Suppressor macrophage treated with lipopolysaccharide for 1 hour (primary cell): ENCODE measurements around the gene MAPKBP1.

Experiments
- DNase-seq, 3 donors: peaks; one replicate each; pipeline ENCODE4 v3.0.0-alpha.2; 2020 to 2022

The MAPKBP1 gene

GRCh38 chr15:41870689-41871081 is 96.4 kb downstream of the MAPKBP1 start:
- no peak for DNase-seq

DNA sequence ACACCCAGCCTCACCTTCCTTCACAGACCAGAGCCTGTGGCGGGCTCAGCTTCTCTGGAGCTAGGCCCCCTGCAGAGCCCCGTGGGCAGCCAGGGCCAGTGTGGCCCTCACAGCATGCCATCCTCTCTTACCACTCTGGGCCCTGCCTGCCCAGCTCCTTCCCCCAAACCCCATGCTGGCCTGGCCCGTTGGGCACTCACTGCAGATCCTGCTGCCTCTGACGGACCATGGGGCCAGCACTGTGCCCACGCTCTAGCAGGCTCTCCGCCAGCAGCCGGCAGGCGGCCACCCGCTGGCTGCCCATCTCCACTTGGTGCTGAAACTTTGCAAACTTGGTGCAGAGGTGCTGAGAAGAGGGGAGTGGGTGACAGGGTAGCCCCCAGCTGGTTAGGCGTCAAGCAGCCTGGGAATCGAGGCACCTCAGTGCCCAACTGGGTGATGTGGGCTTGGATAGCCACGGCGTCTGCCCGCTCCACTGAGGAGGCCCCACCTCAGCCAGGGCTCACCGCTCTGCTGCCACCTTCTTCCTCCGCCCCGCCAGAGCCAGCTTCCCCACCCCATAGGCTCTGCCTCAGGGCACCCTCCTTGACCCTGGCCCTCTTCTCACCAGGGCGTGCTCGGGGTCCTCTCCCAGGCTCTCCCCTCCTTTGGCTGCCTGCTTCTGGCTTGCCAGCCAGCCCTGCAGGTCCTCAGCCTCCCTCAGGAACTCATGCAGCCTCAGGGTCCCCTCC is 97.1 kb downstream of the MAPKBP1 start:
- DNase-seq = no peak

DNA sequence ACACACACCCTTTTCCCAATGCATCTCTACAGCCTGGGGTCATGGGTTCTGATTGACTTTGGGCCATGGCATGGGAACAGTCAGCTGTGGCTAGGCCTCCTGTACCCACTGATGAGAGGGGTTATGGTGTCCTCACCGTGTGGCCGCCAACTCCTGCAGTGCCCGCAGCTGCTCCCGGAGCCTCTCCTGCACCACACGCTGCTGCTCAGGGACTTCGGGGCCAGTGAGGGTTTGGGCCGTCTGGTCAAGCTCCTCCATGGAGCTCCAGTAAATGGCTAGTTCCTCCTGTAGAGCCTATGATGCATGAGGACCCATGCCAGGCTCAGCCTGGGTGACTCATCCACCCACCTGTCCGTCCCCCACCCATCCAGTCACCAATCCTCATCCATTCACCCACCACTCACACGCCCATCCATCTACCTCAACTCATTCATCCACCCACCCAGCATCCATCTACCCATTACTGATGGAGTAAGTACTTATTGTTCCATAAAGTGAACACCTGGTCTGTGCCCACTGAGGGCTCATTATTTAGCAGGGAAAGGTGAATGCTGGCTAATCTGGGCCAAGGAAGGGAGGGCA is 98.0 kb downstream of the MAPKBP1 start:
- DNase-seq = no peak

- DNase-seq = no peak
These were observed 99.4 kb downstream of the MAPKBP1 start for GRCh38 chr15:41873711-41874110.

DNA sequence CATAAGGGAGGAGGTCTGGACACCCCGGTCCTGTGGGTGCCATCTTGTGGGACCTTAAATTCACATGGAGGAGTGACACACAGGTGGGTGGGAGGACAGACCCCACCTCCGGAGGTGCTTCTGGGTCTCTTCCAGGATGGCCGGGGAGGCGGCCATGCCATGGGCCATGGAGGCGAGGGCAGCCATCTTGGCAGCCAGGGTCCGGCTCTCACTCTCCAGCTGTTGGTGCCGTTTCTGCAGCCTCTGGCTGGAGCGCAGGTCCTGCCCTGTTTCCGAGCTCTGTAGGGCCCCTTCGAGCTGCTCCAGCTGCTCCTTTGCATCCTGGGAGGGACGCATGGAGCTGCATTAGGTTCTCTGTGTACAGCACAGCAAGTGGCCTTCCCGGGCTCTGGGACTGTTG is 100.5 kb downstream of the MAPKBP1 start:
- DNase-seq = no peak

DNA sequence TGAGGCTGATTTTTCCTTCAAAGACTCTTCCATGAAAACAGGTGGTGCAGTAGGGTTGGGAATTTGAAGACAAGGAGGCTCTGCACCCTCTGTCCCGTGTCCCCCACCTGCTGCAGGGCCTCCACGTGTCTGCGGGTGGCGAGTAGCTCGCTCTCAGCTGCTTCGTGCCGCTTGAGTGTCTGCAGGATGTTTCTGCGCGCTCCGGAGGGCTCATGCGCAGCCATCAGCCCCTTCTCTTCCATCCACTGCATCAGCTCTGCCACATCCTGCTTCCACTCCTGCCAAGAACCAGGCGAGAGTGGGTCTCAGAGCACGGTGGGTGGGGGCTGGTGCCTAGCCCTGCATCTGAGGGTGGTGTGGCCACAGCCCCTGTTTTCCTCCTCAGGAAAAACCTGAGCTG is 101.7 kb downstream of the MAPKBP1 start:
- no peak for DNase-seq

- DNase-seq = no peak
These were observed 102.4 kb downstream of the MAPKBP1 start for GRCh38 chr15:41876689-41877088.
